ENCODE data around the gene SEC16A.

The SEC16A gene

DNA sequence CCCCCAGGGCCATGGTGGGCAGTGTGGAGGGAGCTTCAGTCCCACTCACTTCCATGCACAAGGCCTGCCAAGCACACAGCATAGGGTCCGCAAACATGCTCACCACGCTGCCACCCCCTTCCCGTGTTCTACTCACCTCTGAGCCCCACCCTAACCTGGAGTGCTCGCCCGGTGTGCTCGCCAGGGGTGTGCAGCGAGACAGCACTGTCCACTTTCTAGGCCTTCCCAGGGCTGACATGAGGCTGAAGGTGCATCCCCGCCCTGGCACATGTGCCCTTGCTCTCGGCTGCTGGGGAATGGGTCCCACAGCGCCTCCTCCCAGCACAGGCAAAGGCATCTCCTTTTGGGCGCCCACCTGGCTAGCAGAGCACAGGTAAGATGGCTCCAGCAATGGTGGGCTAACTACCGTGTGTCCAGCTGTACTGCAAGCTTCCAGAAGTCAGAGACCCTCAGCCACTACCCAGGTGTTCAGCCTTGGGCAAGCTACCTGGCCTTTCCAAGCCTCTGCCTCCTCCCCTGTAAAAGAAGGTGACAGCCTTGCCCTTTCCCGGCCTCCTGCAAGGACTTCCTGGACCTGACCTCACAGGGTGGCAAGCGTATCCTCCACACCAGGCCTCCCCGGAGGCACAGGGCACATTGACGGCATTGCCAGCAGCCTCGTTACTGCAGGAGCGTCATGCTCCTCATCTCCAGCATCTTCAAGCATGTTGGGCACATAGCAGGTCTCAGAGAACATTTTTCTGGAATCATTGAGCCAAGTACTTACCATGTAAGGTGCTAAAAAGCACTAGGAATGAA lies 4.2 kb upstream of the SEC16A start:
- no peaks in the 10 kb centered on the region for H3K27me3 ChIP-seq (ENCODE audit: insufficient read depth, low read depth, severe bottlenecking)
- no peak for TF ChIP-seq CTCF (IDR thresholded peaks at IDR 0.05; ENCODE audit: low read depth, low read length)
- DNase-seq = no peak
- H3K4me3 ChIP-seq (ENCODE audit: low read depth, low read length) = no peak overlapping the region
- no peaks in the 10 kb centered on the region for H3K9me3 ChIP-seq (ENCODE audit: severe bottlenecking)
- peaks cover 4% of the 10 kb centered on the region; the same call in 1 of the 2 replicates for H3K36me3 ChIP-seq
- no peak overlapping the region for H3K27ac ChIP-seq

DNA sequence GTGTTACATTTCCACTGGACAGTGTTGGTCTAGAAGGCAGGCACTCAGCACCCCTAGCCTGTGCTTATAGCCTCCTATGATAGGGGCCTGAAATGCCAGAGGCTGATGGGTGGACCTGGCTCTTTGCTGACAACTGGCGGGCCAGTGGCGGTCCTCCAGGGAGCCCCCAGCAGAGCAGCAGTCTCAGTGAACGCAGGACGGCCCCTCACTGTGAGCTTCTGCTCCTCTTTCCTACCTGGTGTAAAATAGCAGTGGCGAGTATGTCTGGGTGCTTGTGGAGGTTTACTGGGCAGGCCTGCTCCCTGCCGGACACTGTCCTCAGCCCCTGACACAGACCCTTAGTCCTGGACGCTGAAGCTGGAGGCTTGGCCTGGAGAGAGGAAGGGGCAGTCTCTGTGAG lies 3.3 kb upstream of the SEC16A start:
- peaks cover 4% of the 10 kb centered on the region; the same call in 1 of the 2 replicates for H3K36me3 ChIP-seq
- no peaks in the 10 kb centered on the region for H3K27me3 ChIP-seq (ENCODE audit: insufficient read depth, low read depth, severe bottlenecking)
- no peaks in the 10 kb centered on the region for H3K9me3 ChIP-seq (ENCODE audit: severe bottlenecking)
- DNase-seq = no peak
- TF ChIP-seq CTCF (IDR thresholded peaks at IDR 0.05; ENCODE audit: low read depth, low read length) = no peak
- no peak overlapping the region for H3K27ac ChIP-seq
- H3K4me3 ChIP-seq (ENCODE audit: low read depth, low read length) = no peak overlapping the region

GRCh38 chr9:136485049-136486045 lies 2.5 kb upstream of the SEC16A start:
- peak; percentile 85 for DNase-seq
- no peaks in the 10 kb centered on the region for H3K27me3 ChIP-seq (ENCODE audit: insufficient read depth, low read depth, severe bottlenecking)
- H3K9me3 ChIP-seq (ENCODE audit: severe bottlenecking) = no peaks in the 10 kb centered on the region
- H3K36me3 ChIP-seq = peaks cover 4% of the 10 kb centered on the region
- TF ChIP-seq CTCF (IDR thresholded peaks at IDR 0.05; ENCODE audit: low read depth, low read length) = peak; percentile 91
- H3K27ac ChIP-seq = no peak overlapping the region
- no peak overlapping the region for H3K4me3 ChIP-seq (ENCODE audit: low read depth, low read length)

GRCh38 chr9:136484153-136485048 lies 1.6 kb upstream of the SEC16A start:
- no peaks in the 10 kb centered on the region for H3K9me3 ChIP-seq (ENCODE audit: severe bottlenecking)
- peaks cover 7% of the 10 kb centered on the region for H3K36me3 ChIP-seq
- H3K4me3 ChIP-seq (ENCODE audit: low read depth, low read length) = peak overlapping the region; percentile 65
- H3K27me3 ChIP-seq (ENCODE audit: insufficient read depth, low read depth, severe bottlenecking) = no peaks in the 10 kb centered on the region
- no peak for TF ChIP-seq CTCF (IDR thresholded peaks at IDR 0.05; ENCODE audit: low read depth, low read length)
- H3K27ac ChIP-seq = peak overlapping the region; percentile 100
- no peak for DNase-seq

GRCh38 chr9:136483589-136484152 lies 831 bp upstream of the SEC16A start:
- Histone ChIP-seq H3K27me3 (ENCODE audit: insufficient read depth, low read depth, severe bottlenecking) (no peaks in the 10 kb centered on the region), H3K36me3 (peaks cover 13% of the 10 kb centered on the region), H3K4me3 (ENCODE audit: low read depth, low read length) (peak overlapping the region; percentile 65), H3K9me3 (ENCODE audit: severe bottlenecking) (no peaks in the 10 kb centered on the region), H3K27ac (peak overlapping the region; percentile 100)
- peak; percentile 91 for DNase-seq
- TF ChIP-seq CTCF (IDR thresholded peaks at IDR 0.05; ENCODE audit: low read depth, low read length) = no peak

Data from WERI-Rb-1 (cell line).